K562 (cell line): ENCODE results near the gene OPA3. TPM values are rescaled to one million over a fixed set of nuclear protein-coding genes. Genes with fewer than 3 reads are reported as not detected.

ENCODE experiments used
- BMI1 ChIP-seq: fragments of 150-350 bp; IDR thresholded peaks from 2 replicates; pipeline ENCODE4 v1.6.1; 2014; ENCODE audit warnings: low read length
- CBFA2T2 ChIP-seq: fragments of 450-650 bp; conservative IDR thresholded peaks from 2 replicates; pipeline ENCODE4 v1.6.1; 2017; ENCODE audit warnings: mild to moderate bottlenecking
- CBX3 ChIP-seq, 2 experiments: IDR thresholded peaks; 1 replicate in 1 of 2; 2 replicates in 1 of 2; pipeline ENCODE4 v1.6.1; 2012; ENCODE audit warnings: inconsistent platforms in 2 of 2, low read length in 2 of 2, borderline replicate concordance in 1 of 2, control low read depth in 1 of 2
- EGR1 ChIP-seq: fragments of 450-650 bp; conservative IDR thresholded peaks from 2 replicates; pipeline ENCODE4 v1.6.1; 2017; ENCODE audit warnings: mild to moderate bottlenecking
- FOXA1 ChIP-seq: fragments of 450-650 bp; IDR thresholded peaks from 2 replicates; pipeline ENCODE4 v1.6.1; 2016; ENCODE audit warnings: mild to moderate bottlenecking, borderline replicate concordance
- FOXJ2 ChIP-seq: fragments of 200-800 bp; sonication (Bioruptor generic); IDR thresholded peaks from 2 replicates; pipeline ENCODE4 v1.6.1; 2016; ENCODE audit warnings: missing genetic modification characterization, missing compliant biosample characterization
- HDAC8 ChIP-seq: fragments of 450-650 bp; IDR thresholded peaks from 2 replicates; pipeline ENCODE4 v1.6.1; 2016; ENCODE audit warnings: mild to moderate bottlenecking, missing genetic modification characterization, moderate library complexity, missing compliant biosample characterization
- HOXB6 ChIP-seq: fragments of 250-450 bp; sonication (Bioruptor Pico); IDR thresholded peaks from 2 replicates; pipeline ENCODE4 v1.5.1; 2022; ENCODE audit warnings: mild to moderate bottlenecking, borderline replicate concordance
- MAFG ChIP-seq: fragments of 450-650 bp; conservative IDR thresholded peaks from 2 replicates; pipeline ENCODE4 v1.6.1; 2016; ENCODE audit warnings: missing genetic modification characterization, missing compliant biosample characterization
- SIRT6 ChIP-seq: IDR thresholded peaks from one replicate; pipeline ENCODE4 v1.6.1; 2012; ENCODE audit warnings: low read depth, mild to moderate bottlenecking, control low read depth, inconsistent platforms, low read length, moderate library complexity
- SMARCC2 ChIP-seq: fragments of 450-650 bp; IDR thresholded peaks from 2 replicates; pipeline ENCODE4 v1.6.1; 2017; ENCODE audit warnings: antibody characterized with exemption, moderate library complexity, mild to moderate bottlenecking, low read depth
- SMARCE1 ChIP-seq: fragments of 450-650 bp; IDR thresholded peaks from 2 replicates; pipeline ENCODE4 v1.7.1; 2016; ENCODE audit warnings: mild to moderate bottlenecking
- STAG1 ChIP-seq: sonication (generic); formaldehyde crosslinking; IDR thresholded peaks from 2 replicates; pipeline ENCODE4 v1.5.0; 2020; ENCODE audit warnings: missing genetic modification reagents, borderline replicate concordance
- TRIM25 ChIP-seq: fragments of 450-650 bp; IDR thresholded peaks from 2 replicates; pipeline ENCODE4 v1.7.0; 2016; ENCODE audit warnings: borderline replicate concordance
- ZFPM2 ChIP-seq: fragments of 250-450 bp; sonication (Bioruptor Pico); IDR thresholded peaks from 2 replicates; pipeline ENCODE4 v1.5.1; 2022; ENCODE audit warnings: mild to moderate bottlenecking
- ZNF232 ChIP-seq: sonication (generic); formaldehyde crosslinking; IDR thresholded peaks from 2 replicates; pipeline ENCODE4 v1.8.0; 2022; ENCODE audit warnings: mild to moderate bottlenecking, missing genetic modification reagents
- ZNF24 ChIP-seq: fragments of 450-650 bp; IDR thresholded peaks from 2 replicates; pipeline ENCODE4 v1.6.1; 2016
- ZNF316 ChIP-seq: fragments of 450-650 bp; IDR thresholded peaks from 2 replicates; pipeline ENCODE4 v1.6.1; 2016
- polyA plus RNA-seq, 8 experiments: library from polyadenylated mRNA; depleted of rRNA in 4 of 8; stranded (reverse) in 5 of 8; unstranded in 3 of 8; fragments of >200 nt; fragmentation: Nextera tagmentation in 2 of 8; fragmentation: Illumina TruSeq in 1 of 8; extraction: Ambion mirVana in 2 of 8; extraction: Trizol in 1 of 8; gene quantifications; 2 replicates each; pipeline versions ENCODE4 v1.2.1 to v1.2.3, GENCODE V29; 2011 to 2014; ENCODE audit warnings: inconsistent platforms in 1 of 8, missing spikeins in 1 of 8
- total RNA-seq, 7 experiments: library from RNA; depleted of rRNA in 6 of 7; stranded (reverse); fragments of >200 nt in 6 of 7; fragmentation: Illumina TruSeq in 2 of 7; extraction: Trizol in 2 of 7; gene quantifications; 2 replicates each; pipeline versions ENCODE4 v1.2.1 to v1.2.3, GENCODE V29; 2011 to 2021; ENCODE audit warnings: low replicate concordance in 1 of 7
- TF ChIP-seq, protein P1 (sequence below), 2 experiments: fragments of 450-650 bp; IDR thresholded peaks; 2 replicates each; pipeline ENCODE4 v1.6.1; 2018; ENCODE audit warnings: mild to moderate bottlenecking in 2 of 2, low read depth in 1 of 2; ENCODE audit not compliant: partially characterized antibody in 2 of 2
- TF ChIP-seq, protein P2 (sequence below): fragments of 450-650 bp; formaldehyde crosslinking; IDR thresholded peaks from 2 replicates; pipeline ENCODE4 v1.4.0; 2020; ENCODE audit warnings: mild to moderate bottlenecking, moderate library complexity
- TF ChIP-seq, protein P3 (sequence below): fragments of 250-450 bp; sonication (Bioruptor Pico); IDR thresholded peaks from 2 replicates; pipeline ENCODE4 v1.9.0; 2021; ENCODE audit warnings: mild to moderate bottlenecking, inconsistent platforms

Gene OPA3
- total and polyA plus RNA-seq, 9 of the 15 experiments (the other 6 are each of a cell fraction or from before 2014, with no cell fraction given): 1.4 to 18.8 (median 9.0) TPM

- TF ChIP-seq TRIM25 (no peak), SMARCE1 (no peak), HOXB6 (CRISPR knock-in tag) (no peak), CBX3 (IDR thresholded peaks at IDR 0.05; ENCODE audit: borderline replicate concordance in 1 of 2, low read length in 2 of 2) (no peak), ZNF232 (CRISPR knock-in tag) (no peak), SIRT6 (no peak), BMI1 (no peak), FOXJ2 (tag) (no peak), FOXA1 (no peak), MAFG (no peak), ZNF24 (no peak), CBFA2T2 (no peak), EGR1 (no peak), HDAC8 (tag) (no peak), ZNF316 (no peak), ZFPM2 (no peak), SMARCC2 (no peak), STAG1 (CRISPR knock-in tag) (no peak; the same call in 1 of the 2 replicates)
- TF ChIP-seq, protein P1, sequence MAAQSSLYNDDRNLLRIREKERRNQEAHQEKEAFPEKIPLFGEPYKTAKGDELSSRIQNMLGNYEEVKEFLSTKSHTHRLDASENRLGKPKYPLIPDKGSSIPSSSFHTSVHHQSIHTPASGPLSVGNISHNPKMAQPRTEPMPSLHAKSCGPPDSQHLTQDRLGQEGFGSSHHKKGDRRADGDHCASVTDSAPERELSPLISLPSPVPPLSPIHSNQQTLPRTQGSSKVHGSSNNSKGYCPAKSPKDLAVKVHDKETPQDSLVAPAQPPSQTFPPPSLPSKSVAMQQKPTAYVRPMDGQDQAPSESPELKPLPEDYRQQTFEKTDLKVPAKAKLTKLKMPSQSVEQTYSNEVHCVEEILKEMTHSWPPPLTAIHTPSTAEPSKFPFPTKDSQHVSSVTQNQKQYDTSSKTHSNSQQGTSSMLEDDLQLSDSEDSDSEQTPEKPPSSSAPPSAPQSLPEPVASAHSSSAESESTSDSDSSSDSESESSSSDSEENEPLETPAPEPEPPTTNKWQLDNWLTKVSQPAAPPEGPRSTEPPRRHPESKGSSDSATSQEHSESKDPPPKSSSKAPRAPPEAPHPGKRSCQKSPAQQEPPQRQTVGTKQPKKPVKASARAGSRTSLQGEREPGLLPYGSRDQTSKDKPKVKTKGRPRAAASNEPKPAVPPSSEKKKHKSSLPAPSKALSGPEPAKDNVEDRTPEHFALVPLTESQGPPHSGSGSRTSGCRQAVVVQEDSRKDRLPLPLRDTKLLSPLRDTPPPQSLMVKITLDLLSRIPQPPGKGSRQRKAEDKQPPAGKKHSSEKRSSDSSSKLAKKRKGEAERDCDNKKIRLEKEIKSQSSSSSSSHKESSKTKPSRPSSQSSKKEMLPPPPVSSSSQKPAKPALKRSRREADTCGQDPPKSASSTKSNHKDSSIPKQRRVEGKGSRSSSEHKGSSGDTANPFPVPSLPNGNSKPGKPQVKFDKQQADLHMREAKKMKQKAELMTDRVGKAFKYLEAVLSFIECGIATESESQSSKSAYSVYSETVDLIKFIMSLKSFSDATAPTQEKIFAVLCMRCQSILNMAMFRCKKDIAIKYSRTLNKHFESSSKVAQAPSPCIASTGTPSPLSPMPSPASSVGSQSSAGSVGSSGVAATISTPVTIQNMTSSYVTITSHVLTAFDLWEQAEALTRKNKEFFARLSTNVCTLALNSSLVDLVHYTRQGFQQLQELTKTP (IDR thresholded peaks at IDR 0.05; ENCODE audit: low read depth in 1 of 2, partially characterized antibody in 2 of 2): peak in 1 of 2 experiments; percentile 98
- TF ChIP-seq, protein P2, sequence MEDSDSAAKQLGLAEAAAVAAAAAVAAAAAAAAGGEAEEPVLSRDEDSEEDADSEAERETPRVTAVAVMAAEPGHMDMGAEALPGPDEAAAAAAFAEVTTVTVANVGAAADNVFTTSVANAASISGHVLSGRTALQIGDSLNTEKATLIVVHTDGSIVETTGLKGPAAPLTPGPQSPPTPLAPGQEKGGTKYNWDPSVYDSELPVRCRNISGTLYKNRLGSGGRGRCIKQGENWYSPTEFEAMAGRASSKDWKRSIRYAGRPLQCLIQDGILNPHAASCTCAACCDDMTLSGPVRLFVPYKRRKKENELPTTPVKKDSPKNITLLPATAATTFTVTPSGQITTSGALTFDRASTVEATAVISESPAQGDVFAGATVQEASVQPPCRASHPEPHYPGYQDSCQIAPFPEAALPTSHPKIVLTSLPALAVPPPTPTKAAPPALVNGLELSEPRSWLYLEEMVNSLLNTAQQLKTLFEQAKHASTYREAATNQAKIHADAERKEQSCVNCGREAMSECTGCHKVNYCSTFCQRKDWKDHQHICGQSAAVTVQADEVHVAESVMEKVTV (CRISPR knock-in tag): peak; percentile 56; the same call in 1 of the 2 replicates
- TF ChIP-seq, protein P3, sequence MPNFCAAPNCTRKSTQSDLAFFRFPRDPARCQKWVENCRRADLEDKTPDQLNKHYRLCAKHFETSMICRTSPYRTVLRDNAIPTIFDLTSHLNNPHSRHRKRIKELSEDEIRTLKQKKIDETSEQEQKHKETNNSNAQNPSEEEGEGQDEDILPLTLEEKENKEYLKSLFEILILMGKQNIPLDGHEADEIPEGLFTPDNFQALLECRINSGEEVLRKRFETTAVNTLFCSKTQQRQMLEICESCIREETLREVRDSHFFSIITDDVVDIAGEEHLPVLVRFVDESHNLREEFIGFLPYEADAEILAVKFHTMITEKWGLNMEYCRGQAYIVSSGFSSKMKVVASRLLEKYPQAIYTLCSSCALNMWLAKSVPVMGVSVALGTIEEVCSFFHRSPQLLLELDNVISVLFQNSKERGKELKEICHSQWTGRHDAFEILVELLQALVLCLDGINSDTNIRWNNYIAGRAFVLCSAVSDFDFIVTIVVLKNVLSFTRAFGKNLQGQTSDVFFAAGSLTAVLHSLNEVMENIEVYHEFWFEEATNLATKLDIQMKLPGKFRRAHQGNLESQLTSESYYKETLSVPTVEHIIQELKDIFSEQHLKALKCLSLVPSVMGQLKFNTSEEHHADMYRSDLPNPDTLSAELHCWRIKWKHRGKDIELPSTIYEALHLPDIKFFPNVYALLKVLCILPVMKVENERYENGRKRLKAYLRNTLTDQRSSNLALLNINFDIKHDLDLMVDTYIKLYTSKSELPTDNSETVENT (CRISPR knock-in tag): no peak
Measured at GRCh38 chr19:45523642-45524256, 60.9 kb downstream of the OPA3 start (continued).
